HepG2 (cell line): ENCODE data around the gene TUBG1. TPM values are rescaled to one million over a fixed set of nuclear protein-coding genes. Genes with fewer than 3 reads are reported as not detected.

Source experiments
- CEBPZ ChIP-seq: IDR thresholded peaks from 2 replicates; pipeline ENCODE4 v1.6.1; 2012; ENCODE audit warnings: low read length, improper control_type of control experiment
- ERF ChIP-seq: IDR thresholded peaks from 2 replicates; pipeline ENCODE4 v1.6.1; 2018; ENCODE audit warnings: missing biosample characterization, missing genetic modification reagents
- LBX2 ChIP-seq: sonication (generic); formaldehyde crosslinking; IDR thresholded peaks from 2 replicates; pipeline ENCODE4 v1.5.0; 2020; ENCODE audit warnings: missing genetic modification reagents, mild to moderate bottlenecking, borderline replicate concordance
- MATR3 ChIP-seq: sonication (generic); formaldehyde crosslinking; IDR thresholded peaks from 2 replicates; pipeline ENCODE4 v1.4.0; 2020; ENCODE audit warnings: missing genetic modification reagents
- NFKBIZ ChIP-seq: IDR thresholded peaks from 2 replicates; pipeline ENCODE4 v1.6.1; 2018; ENCODE audit warnings: missing genetic modification reagents, missing compliant biosample characterization
- RCOR2 ChIP-seq: IDR thresholded peaks from 2 replicates; pipeline ENCODE4 v1.6.1; 2016; ENCODE audit warnings: missing biosample characterization, missing genetic modification reagents
- TCF7L2 ChIP-seq: IDR thresholded peaks from 2 replicates; pipeline ENCODE4 v1.6.1; 2011; ENCODE audit warnings: mild to moderate bottlenecking, low read depth, low read length, moderate library complexity
- ZBTB44 ChIP-seq: sonication (generic); formaldehyde crosslinking; IDR thresholded peaks from 2 replicates; pipeline ENCODE4 v1.4.0; 2020; ENCODE audit warnings: missing genetic modification reagents
- ZEB1 ChIP-seq: IDR thresholded peaks from 2 replicates; pipeline ENCODE4 v1.6.1; 2012; ENCODE audit warnings: mild to moderate bottlenecking, low read depth, inconsistent platforms; ENCODE audit not compliant: insufficient replicate concordance
- ZNF143 ChIP-seq: sonication (generic); formaldehyde crosslinking; IDR thresholded peaks from 2 replicates; pipeline ENCODE4 v1.4.0; 2020; ENCODE audit warnings: missing genetic modification reagents
- ZNF569 ChIP-seq: sonication (generic); formaldehyde crosslinking; IDR thresholded peaks from 2 replicates; pipeline ENCODE4 v1.5.0; 2020; ENCODE audit warnings: mild to moderate bottlenecking, missing genetic modification reagents, moderate library complexity, borderline replicate concordance
- ZNF580 ChIP-seq: IDR thresholded peaks from 2 replicates; pipeline ENCODE4 v1.6.1; 2016; ENCODE audit warnings: low read depth, borderline replicate concordance
- ZNF589 ChIP-seq: sonication (generic); formaldehyde crosslinking; conservative IDR thresholded peaks from 2 replicates; pipeline ENCODE4 v1.8.0; 2022; ENCODE audit warnings: mild to moderate bottlenecking, moderate library complexity, missing genetic modification reagents
- ZNF605 ChIP-seq: sonication (generic); formaldehyde crosslinking; IDR thresholded peaks from 2 replicates; pipeline ENCODE4 v1.8.0; 2022; ENCODE audit warnings: mild to moderate bottlenecking, missing genetic modification reagents
- ZNF691 ChIP-seq: sonication (generic); formaldehyde crosslinking; IDR thresholded peaks from 2 replicates; pipeline ENCODE4 v1.4.0; 2020; ENCODE audit warnings: missing genetic modification reagents, low read depth, mild to moderate bottlenecking, borderline replicate concordance
- ZNF784 ChIP-seq: sonication (generic); formaldehyde crosslinking; IDR thresholded peaks from 2 replicates; pipeline ENCODE4 v1.5.1; 2020; ENCODE audit warnings: missing genetic modification reagents, mild to moderate bottlenecking, borderline replicate concordance
- polyA plus RNA-seq, 8 experiments: library from polyadenylated mRNA; depleted of rRNA in 3 of 8; stranded (reverse) in 7 of 8; unstranded in 1 of 8; fragments of >200 nt; fragmentation: Illumina TruSeq in 4 of 8; extraction: Trizol in 4 of 8; gene quantifications; 2 replicates each; pipeline versions ENCODE4 v1.2.1 to v1.2.3, GENCODE V29; 2011 to 2016; ENCODE audit warnings: low read depth in 4 of 8, missing spikeins in 1 of 8, mixed read lengths in 1 of 8; ENCODE audit not compliant: insufficient read depth in 1 of 8
- total RNA-seq, 5 experiments: library from RNA; depleted of rRNA; stranded (reverse); fragments of >200 nt; fragmentation: Illumina TruSeq; extraction: Trizol; gene quantifications; 2 replicates each; pipeline ENCODE4 v1.2.3, GENCODE V29; 2016; ENCODE audit warnings: low read depth in 1 of 5
- TF ChIP-seq, protein P1 (sequence below): sonication (generic); formaldehyde crosslinking; IDR thresholded peaks from 2 replicates; pipeline ENCODE4 v1.8.0; 2022; ENCODE audit warnings: missing genetic modification reagents, mild to moderate bottlenecking, inconsistent platforms, borderline replicate concordance
- TF ChIP-seq, protein P2 (sequence below): sonication (generic); formaldehyde crosslinking; IDR thresholded peaks from 2 replicates; pipeline ENCODE4 v1.9.0; 2021; ENCODE audit warnings: missing genetic modification reagents, mild to moderate bottlenecking, borderline replicate concordance

The TUBG1 gene
- total and polyA plus RNA-seq, 2 of the 13 experiments (the other 11 are each of a cell fraction or from before 2014, with no cell fraction given), result 74.1 to 137 TPM

- TF ChIP-seq NFKBIZ (CRISPR knock-in tag) (no peak), CEBPZ (no peak), ZBTB44 (CRISPR knock-in tag) (no peak), MATR3 (CRISPR knock-in tag) (no peak), ERF (CRISPR knock-in tag) (peak; percentile 62; the same call in 1 of the 2 replicates), LBX2 (no peak; the same call in 1 of the 2 replicates), ZNF691 (no peak), ZNF589 (CRISPR knock-in tag) (no peak), ZNF143 (CRISPR knock-in tag) (peak; percentile 72), ZEB1 (no peak), ZNF605 (CRISPR knock-in tag) (no peak; the same call in none of the 2 replicates), ZNF569 (CRISPR knock-in tag) (no peak), ZNF580 (CRISPR knock-in tag) (peak; percentile 74; the same call in 1 of the 2 replicates), RCOR2 (CRISPR knock-in tag) (peak; percentile 82), TCF7L2 (no peak), ZNF784 (0 out of 2 replicates have a peak, but pooled peaks have one; percentile 62)
- TF ChIP-seq, protein P1, sequence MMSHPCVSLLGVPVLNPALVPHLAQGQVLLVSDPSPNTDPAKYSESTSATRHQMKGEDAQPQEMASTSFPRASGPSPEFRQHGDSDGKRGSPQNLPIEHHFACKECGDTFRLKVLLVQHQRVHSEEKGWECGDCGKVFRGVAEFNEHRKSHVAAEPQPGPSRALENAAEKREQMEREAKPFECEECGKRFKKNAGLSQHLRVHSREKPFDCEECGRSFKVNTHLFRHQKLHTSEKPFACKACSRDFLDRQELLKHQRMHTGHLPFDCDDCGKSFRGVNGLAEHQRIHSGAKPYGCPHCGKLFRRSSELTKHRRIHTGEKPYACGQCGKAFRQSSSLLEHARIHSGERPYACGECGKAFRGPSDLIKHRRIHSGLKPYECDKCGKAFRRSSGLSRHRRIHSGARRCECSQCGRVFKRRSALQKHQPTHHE (CRISPR knock-in tag), result 0 out of 2 replicates have a peak, but pooled peaks have one; percentile 49
- TF ChIP-seq, protein P2, sequence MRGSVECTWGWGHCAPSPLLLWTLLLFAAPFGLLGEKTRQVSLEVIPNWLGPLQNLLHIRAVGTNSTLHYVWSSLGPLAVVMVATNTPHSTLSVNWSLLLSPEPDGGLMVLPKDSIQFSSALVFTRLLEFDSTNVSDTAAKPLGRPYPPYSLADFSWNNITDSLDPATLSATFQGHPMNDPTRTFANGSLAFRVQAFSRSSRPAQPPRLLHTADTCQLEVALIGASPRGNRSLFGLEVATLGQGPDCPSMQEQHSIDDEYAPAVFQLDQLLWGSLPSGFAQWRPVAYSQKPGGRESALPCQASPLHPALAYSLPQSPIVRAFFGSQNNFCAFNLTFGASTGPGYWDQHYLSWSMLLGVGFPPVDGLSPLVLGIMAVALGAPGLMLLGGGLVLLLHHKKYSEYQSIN (CRISPR knock-in tag), result no peak
Observed at GRCh38 chr17:42564815-42565522, 44.5 kb upstream of the TUBG1 start (continued).
